Measurements from ENCODE around the gene AQP9. TPM values are rescaled to one million over a fixed set of nuclear protein-coding genes. Genes with fewer than 3 reads are reported as not detected.

The AQP9 gene
- total RNA-seq, 1 donor from 2014 or later, result not detected

DNA sequence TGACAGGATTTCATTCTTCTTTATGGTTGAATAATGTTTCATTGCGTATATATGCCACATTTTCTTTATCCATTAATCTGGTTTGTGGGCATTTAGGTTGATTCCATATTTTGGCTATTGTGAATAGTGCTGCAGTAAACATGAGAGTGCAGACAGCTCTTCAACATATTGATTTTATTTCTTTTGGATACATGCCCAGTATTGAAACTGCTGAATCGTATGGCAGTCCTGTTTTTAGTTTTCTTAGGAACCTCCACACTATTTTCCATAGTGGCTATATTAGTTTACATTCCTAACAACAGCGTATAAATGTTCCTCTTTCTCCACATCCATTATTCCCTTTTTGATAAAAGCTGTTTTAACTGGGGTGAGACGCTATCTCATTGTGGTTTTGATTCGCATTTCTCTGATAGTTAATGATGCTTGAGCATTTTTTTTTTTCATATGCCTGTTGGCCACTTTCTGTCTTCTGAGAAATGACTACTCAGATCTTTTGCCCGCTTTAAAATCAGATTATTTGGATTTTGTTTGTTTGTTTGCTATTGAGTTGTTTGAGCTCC is 21.7 kb downstream of the AQP9 start:
- no peak overlapping the region for H3K27ac Mint-ChIP-seq

DNA sequence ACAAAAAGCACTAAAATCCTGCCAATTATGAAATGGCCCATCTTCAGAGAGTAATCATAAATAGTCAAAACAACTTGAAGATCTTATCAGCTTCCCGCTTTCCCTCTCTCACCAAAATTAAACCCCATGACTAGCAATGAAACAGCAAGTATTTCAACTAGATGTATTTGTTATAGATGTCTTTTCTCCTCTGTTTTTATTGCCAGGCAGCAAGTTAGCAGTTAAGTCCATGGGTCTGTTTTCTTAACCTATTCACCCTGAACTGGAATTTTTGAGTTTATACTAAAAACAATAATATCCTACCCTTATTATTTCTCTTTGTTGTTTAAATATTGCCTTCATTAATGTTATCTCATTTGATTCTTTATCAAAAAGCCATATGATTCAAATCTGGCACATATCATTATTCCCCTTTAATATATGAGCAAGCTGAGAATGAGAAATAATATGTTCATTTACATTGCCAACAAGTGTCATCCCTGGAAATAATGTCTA is 23.3 kb downstream of the AQP9 start:
- Mint-ChIP-seq H3K9me3 (no peaks in the 10 kb centered on the region), H3K4me3 (no peak overlapping the region), H3K36me3 (no peaks in the 10 kb centered on the region), H3K27me3 (ENCODE audit: insufficient read depth, low read depth) (no peaks in the 10 kb centered on the region), H3K27ac (no peak overlapping the region), H3K4me1 (peaks cover 7% of the 10 kb centered on the region)
- H3K79me2 ChIP-seq (ENCODE audit: low read depth), result no peaks in the 10 kb centered on the region
- no peak overlapping the region for H3K9ac ChIP-seq
- no peaks in the 10 kb centered on the region for H4K20me1 ChIP-seq (ENCODE audit: low read depth)
- H3K27ac ChIP-seq, result no peak overlapping the region
- no peak overlapping the region for H3K4me3 ChIP-seq
- no peaks in the 10 kb centered on the region for H3K36me3 ChIP-seq
- H3F3A ChIP-seq (ENCODE audit: low read depth), result no peaks in the 10 kb centered on the region
- H2AFZ ChIP-seq (replicated peaks), result no peak overlapping the region
- DNase-seq (ENCODE audit: low spot score), result no peak
- TF ChIP-seq EZH2phosphoT487 (IDR thresholded peaks at IDR 0.05), result no peak
- TF ChIP-seq EZH2 (IDR thresholded peaks at IDR 0.05), result no peak
- TF ChIP-seq, protein P1, sequence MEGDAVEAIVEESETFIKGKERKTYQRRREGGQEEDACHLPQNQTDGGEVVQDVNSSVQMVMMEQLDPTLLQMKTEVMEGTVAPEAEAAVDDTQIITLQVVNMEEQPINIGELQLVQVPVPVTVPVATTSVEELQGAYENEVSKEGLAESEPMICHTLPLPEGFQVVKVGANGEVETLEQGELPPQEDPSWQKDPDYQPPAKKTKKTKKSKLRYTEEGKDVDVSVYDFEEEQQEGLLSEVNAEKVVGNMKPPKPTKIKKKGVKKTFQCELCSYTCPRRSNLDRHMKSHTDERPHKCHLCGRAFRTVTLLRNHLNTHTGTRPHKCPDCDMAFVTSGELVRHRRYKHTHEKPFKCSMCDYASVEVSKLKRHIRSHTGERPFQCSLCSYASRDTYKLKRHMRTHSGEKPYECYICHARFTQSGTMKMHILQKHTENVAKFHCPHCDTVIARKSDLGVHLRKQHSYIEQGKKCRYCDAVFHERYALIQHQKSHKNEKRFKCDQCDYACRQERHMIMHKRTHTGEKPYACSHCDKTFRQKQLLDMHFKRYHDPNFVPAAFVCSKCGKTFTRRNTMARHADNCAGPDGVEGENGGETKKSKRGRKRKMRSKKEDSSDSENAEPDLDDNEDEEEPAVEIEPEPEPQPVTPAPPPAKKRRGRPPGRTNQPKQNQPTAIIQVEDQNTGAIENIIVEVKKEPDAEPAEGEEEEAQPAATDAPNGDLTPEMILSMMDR (IDR thresholded peaks at IDR 0.05), result no peak
- H3K4me1 ChIP-seq, result no peaks in the 10 kb centered on the region
- H3K9me3 ChIP-seq (ENCODE audit: low read depth), result no peaks in the 10 kb centered on the region
- H3K4me2 ChIP-seq, result no peak overlapping the region
- no peaks in the 10 kb centered on the region for H3K27me3 ChIP-seq

More for the DNA sequence above, 21.7 kb downstream of the AQP9 start:
- no peak overlapping the region for H3K4me2 ChIP-seq
- H3K36me3 ChIP-seq, result no peaks in the 10 kb centered on the region
- no peaks in the 10 kb centered on the region for H3K4me1 ChIP-seq
- no peaks in the 10 kb centered on the region for H3K9me3 ChIP-seq (ENCODE audit: low read depth)
- TF ChIP-seq EZH2 (IDR thresholded peaks at IDR 0.05) (no peak), EZH2phosphoT487 (IDR thresholded peaks at IDR 0.05) (no peak)
- TF ChIP-seq, protein P1 (IDR thresholded peaks at IDR 0.05), result no peak
- no peaks in the 10 kb centered on the region for H3K27me3 ChIP-seq
- H3F3A ChIP-seq (ENCODE audit: low read depth), result no peaks in the 10 kb centered on the region
- no peak overlapping the region for H3K4me3 Mint-ChIP-seq
- H3K27ac ChIP-seq, result no peak overlapping the region
- no peak for DNase-seq (ENCODE audit: low spot score)
- H3K4me3 ChIP-seq, result no peak overlapping the region
- H3K27me3 Mint-ChIP-seq (ENCODE audit: insufficient read depth, low read depth), result no peaks in the 10 kb centered on the region
- no peak overlapping the region for H3K9ac ChIP-seq
- no peaks in the 10 kb centered on the region for H3K9me3 Mint-ChIP-seq
- H3K4me1 Mint-ChIP-seq, result peaks cover 7% of the 10 kb centered on the region
- no peak overlapping the region for H2AFZ ChIP-seq (replicated peaks)
- H4K20me1 ChIP-seq (ENCODE audit: low read depth), result no peaks in the 10 kb centered on the region
- no peaks in the 10 kb centered on the region for H3K36me3 Mint-ChIP-seq
- no peaks in the 10 kb centered on the region for H3K79me2 ChIP-seq (ENCODE audit: low read depth)

DNA sequence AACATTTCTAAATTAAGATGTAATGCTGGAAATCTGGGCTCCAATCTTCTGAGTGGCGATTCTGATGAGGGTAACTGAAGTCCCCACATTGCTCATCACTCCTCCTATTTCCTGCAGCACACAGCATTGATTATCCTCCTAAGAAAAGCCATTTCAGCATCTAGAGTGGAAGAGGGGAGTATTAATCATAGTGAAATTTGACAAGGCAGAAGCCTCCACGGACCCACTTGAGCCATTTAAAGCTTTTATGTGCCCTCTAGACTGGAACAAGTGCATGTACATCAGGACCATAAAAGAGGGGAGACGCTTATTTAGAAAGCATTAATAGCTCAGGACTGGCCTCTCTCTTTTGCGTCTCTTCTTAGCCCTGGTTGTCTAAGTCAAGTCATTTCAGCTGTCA is 25.8 kb downstream of the AQP9 start:
- no peak overlapping the region for H3K4me2 ChIP-seq
- no peaks in the 10 kb centered on the region for H3K36me3 ChIP-seq
- no peaks in the 10 kb centered on the region for H3K27me3 ChIP-seq
- Mint-ChIP-seq H3K4me1 (peaks cover 12% of the 10 kb centered on the region), H3K36me3 (no peaks in the 10 kb centered on the region), H3K27me3 (ENCODE audit: insufficient read depth, low read depth) (no peaks in the 10 kb centered on the region), H3K4me3 (no peak overlapping the region), H3K9me3 (no peaks in the 10 kb centered on the region), H3K27ac (no peak overlapping the region)
- no peak overlapping the region for H3K27ac ChIP-seq
- no peaks in the 10 kb centered on the region for H3K9me3 ChIP-seq (ENCODE audit: low read depth)
- H3K4me3 ChIP-seq, result no peak overlapping the region
- peaks cover 9% of the 10 kb centered on the region for H3F3A ChIP-seq (ENCODE audit: low read depth)
- H4K20me1 ChIP-seq (ENCODE audit: low read depth), result no peaks in the 10 kb centered on the region
- no peak for DNase-seq (ENCODE audit: low spot score)
- H3K9ac ChIP-seq, result no peak overlapping the region
- H3K79me2 ChIP-seq (ENCODE audit: low read depth), result no peaks in the 10 kb centered on the region
- H3K4me1 ChIP-seq, result peaks cover 7% of the 10 kb centered on the region
- no peak overlapping the region for H2AFZ ChIP-seq (replicated peaks)
- TF ChIP-seq, protein P1 (IDR thresholded peaks at IDR 0.05), result no peak
- TF ChIP-seq EZH2 (IDR thresholded peaks at IDR 0.05) (no peak), EZH2phosphoT487 (IDR thresholded peaks at IDR 0.05) (no peak)
